ENCODE results near the gene ZBTB46.

Gene ZBTB46

DNA sequence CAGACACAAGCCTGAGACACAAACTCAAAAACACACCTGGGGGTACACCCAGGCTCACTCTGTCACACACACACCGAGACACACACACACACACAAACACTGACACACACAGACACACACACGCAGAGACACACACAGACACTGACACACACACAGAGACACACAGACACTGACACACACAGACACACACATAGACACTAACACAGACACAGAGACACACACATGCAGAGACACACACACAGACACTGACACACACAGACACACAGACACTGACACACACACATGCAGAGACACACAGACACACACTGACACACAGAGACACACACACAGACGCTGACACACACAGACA lies 15.8 kb upstream of the ZBTB46 start (continued):
- TF ChIP-seq, protein P1, sequence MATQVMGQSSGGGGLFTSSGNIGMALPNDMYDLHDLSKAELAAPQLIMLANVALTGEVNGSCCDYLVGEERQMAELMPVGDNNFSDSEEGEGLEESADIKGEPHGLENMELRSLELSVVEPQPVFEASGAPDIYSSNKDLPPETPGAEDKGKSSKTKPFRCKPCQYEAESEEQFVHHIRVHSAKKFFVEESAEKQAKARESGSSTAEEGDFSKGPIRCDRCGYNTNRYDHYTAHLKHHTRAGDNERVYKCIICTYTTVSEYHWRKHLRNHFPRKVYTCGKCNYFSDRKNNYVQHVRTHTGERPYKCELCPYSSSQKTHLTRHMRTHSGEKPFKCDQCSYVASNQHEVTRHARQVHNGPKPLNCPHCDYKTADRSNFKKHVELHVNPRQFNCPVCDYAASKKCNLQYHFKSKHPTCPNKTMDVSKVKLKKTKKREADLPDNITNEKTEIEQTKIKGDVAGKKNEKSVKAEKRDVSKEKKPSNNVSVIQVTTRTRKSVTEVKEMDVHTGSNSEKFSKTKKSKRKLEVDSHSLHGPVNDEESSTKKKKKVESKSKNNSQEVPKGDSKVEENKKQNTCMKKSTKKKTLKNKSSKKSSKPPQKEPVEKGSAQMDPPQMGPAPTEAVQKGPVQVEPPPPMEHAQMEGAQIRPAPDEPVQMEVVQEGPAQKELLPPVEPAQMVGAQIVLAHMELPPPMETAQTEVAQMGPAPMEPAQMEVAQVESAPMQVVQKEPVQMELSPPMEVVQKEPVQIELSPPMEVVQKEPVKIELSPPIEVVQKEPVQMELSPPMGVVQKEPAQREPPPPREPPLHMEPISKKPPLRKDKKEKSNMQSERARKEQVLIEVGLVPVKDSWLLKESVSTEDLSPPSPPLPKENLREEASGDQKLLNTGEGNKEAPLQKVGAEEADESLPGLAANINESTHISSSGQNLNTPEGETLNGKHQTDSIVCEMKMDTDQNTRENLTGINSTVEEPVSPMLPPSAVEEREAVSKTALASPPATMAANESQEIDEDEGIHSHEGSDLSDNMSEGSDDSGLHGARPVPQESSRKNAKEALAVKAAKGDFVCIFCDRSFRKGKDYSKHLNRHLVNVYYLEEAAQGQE (tag by site-specific recombination; IDR thresholded peaks at IDR 0.05) = no peak
- TF ChIP-seq, protein P2, sequence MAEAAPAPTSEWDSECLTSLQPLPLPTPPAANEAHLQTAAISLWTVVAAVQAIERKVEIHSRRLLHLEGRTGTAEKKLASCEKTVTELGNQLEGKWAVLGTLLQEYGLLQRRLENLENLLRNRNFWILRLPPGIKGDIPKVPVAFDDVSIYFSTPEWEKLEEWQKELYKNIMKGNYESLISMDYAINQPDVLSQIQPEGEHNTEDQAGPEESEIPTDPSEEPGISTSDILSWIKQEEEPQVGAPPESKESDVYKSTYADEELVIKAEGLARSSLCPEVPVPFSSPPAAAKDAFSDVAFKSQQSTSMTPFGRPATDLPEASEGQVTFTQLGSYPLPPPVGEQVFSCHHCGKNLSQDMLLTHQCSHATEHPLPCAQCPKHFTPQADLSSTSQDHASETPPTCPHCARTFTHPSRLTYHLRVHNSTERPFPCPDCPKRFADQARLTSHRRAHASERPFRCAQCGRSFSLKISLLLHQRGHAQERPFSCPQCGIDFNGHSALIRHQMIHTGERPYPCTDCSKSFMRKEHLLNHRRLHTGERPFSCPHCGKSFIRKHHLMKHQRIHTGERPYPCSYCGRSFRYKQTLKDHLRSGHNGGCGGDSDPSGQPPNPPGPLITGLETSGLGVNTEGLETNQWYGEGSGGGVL (tag by site-specific recombination; IDR thresholded peaks at IDR 0.05) = no peak
- TF ChIP-seq MYNN (tag by site-specific recombination; IDR thresholded peaks at IDR 0.05; ENCODE audit: borderline replicate concordance) = no peak
- no peak for TF ChIP-seq BCL11B (tag by site-specific recombination; IDR thresholded peaks at IDR 0.05; ENCODE audit: low read depth)
- TF ChIP-seq ZNF280C (tag by site-specific recombination; IDR thresholded peaks at IDR 0.05) = no peak
- TF ChIP-seq, protein P3, sequence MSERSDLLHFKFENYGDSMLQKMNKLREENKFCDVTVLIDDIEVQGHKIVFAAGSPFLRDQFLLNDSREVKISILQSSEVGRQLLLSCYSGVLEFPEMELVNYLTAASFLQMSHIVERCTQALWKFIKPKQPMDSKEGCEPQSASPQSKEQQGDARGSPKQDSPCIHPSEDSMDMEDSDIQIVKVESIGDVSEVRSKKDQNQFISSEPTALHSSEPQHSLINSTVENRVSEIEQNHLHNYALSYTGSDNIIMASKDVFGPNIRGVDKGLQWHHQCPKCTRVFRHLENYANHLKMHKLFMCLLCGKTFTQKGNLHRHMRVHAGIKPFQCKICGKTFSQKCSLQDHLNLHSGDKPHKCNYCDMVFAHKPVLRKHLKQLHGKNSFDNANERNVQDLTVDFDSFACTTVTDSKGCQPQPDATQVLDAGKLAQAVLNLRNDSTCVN (tag by site-specific recombination; optimal IDR thresholded peaks at IDR 0.05) = peak; percentile 29
- TF ChIP-seq ZNF629 (tag by site-specific recombination; IDR thresholded peaks at IDR 0.05) = no peak
- TF ChIP-seq ZNF473 (tag by site-specific recombination; IDR thresholded peaks at IDR 0.05) = peak; percentile 58; the same call in 1 of the 2 replicates
- TF ChIP-seq ZNF610 (tag by site-specific recombination; IDR thresholded peaks at IDR 0.05; ENCODE audit: borderline replicate concordance) = no peak
- TF ChIP-seq, protein P4, sequence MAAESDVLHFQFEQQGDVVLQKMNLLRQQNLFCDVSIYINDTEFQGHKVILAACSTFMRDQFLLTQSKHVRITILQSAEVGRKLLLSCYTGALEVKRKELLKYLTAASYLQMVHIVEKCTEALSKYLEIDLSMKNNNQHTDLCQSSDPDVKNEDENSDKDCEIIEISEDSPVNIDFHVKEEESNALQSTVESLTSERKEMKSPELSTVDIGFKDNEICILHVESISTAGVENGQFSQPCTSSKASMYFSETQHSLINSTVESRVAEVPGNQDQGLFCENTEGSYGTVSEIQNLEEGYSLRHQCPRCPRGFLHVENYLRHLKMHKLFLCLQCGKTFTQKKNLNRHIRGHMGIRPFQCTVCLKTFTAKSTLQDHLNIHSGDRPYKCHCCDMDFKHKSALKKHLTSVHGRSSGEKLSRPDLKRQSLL (tag by site-specific recombination; IDR thresholded peaks at IDR 0.05) = no peak; the same call in 1 of the 2 replicates
- TF ChIP-seq, protein P5, sequence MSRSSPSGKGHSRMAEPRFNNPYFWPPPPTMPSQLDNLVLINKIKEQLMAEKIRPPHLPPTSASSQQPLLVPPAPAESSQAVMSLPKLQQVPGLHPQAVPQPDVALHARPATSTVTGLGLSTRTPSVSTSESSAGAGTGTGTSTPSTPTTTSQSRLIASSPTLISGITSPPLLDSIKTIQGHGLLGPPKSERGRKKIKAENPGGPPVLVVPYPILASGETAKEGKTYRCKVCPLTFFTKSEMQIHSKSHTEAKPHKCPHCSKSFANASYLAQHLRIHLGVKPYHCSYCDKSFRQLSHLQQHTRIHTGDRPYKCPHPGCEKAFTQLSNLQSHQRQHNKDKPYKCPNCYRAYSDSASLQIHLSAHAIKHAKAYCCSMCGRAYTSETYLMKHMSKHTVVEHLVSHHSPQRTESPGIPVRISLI (tag by site-specific recombination; IDR thresholded peaks at IDR 0.05) = no peak
- no peak for TF ChIP-seq MZF1 (tag by site-specific recombination; IDR thresholded peaks at IDR 0.05; ENCODE audit: borderline replicate concordance)
- TF ChIP-seq ZNF221 (tag by site-specific recombination; IDR thresholded peaks at IDR 0.05; ENCODE audit: borderline replicate concordance) = no peak
- no peak for TF ChIP-seq ZNF26 (tag by site-specific recombination; IDR thresholded peaks at IDR 0.05)
- TF ChIP-seq ZNF664 (tag by site-specific recombination; IDR thresholded peaks at IDR 0.05) = no peak
- TF ChIP-seq ZNF791 (tag by site-specific recombination; IDR thresholded peaks at IDR 0.05) = peak; percentile 67; the same call in 1 of the 2 replicates
- TF ChIP-seq ZSCAN4 (tag by site-specific recombination; IDR thresholded peaks at IDR 0.05) = peak; percentile 100
- peak; percentile 36; the same call in 1 of the 2 replicates for TF ChIP-seq GLIS1 (tag by site-specific recombination; IDR thresholded peaks at IDR 0.05)
- TF ChIP-seq, protein P6, sequence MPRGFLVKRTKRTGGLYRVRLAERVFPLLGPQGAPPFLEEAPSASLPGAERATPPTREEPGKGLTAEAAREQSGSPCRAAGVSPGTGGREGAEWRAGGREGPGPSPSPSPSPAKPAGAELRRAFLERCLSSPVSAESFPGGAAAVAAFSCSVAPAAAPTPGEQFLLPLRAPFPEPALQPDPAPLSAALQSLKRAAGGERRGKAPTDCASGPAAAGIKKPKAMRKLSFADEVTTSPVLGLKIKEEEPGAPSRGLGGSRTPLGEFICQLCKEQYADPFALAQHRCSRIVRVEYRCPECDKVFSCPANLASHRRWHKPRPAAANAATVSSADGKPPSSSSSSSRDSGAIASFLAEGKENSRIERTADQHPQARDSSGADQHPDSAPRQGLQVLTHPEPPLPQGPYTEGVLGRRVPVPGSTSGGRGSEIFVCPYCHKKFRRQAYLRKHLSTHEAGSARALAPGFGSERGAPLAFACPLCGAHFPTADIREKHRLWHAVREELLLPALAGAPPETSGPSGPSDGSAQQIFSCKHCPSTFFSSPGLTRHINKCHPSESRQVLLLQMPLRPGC (tag by site-specific recombination; IDR thresholded peaks at IDR 0.05) = peak; percentile 33; the same call in 1 of the 2 replicates
- TF ChIP-seq ZNF112 (tag by site-specific recombination; IDR thresholded peaks at IDR 0.05) = no peak
- TF ChIP-seq GFI1B (tag by site-specific recombination; IDR thresholded peaks at IDR 0.05) = no peak
- TF ChIP-seq ZNF654 (tag by site-specific recombination; IDR thresholded peaks at IDR 0.05; ENCODE audit: low read depth) = no peak
